HG03045 (cell line): ENCODE results near the gene CNTNAP2.
"Not testable (repeated sequence)": the region's sequence is repeated elsewhere in the genome, so short reads cannot be mapped to it uniquely, and the experiment has no call there.

ENCODE experiments used
- ATAC-seq: cut with Tn5 transposase; IDR thresholded peaks from one replicate; pipeline ENCODE4 v1.9.1; 2021; ENCODE audit warnings: mild to moderate bottlenecking, moderate library complexity; ENCODE audit not compliant: unreplicated experiment

CNTNAP2 gene

DNA sequence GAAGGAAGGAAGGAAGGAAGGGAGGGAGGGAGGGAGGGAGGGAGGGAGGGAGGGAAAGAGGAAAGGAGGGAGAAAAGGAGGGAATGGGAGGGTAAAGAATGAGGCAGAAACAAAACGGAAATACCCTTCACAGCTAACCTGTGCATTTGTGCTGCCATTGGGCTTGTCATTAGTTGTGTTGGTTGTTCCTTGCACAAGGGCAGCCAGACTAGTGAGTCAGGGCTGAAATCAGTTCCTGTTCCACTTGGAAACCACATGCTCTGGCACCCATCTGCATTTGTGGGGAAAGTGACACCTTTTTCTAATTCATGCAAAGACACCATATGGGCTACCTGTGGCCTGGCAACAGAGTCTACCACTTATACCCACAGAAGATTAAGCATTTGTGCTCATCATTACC lies 1469.9 kb downstream of the CNTNAP2 start:
- no peak for ATAC-seq

GRCh38 chr7:147593271-147594057 lies 1476.9 kb downstream of the CNTNAP2 start:
- ATAC-seq, result no peak

- ATAC-seq, result no peak
Observed at GRCh38 chr7:147595042-147595441, 1478.4 kb downstream of the CNTNAP2 start.

DNA sequence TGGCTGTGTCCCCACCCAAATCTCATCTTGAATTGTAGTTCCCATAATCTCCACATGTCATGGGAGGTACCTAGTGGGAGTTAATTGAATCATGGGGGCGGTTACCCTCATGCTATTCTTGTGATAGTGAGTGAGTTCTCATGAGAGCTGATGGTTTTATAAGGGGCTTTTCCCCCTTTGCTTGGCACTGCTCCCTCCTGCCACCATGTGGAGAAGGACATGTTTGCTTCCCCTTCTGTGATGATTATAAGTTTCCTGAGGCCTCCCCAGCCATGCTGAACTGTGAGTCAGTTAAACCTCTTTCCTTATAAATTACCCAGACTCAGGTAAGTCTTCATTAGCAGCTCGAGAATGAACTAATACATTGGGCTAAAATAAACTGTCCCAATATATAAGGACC lies 1482.1 kb downstream of the CNTNAP2 start:
- ATAC-seq, result not testable (repeated sequence)

DNA sequence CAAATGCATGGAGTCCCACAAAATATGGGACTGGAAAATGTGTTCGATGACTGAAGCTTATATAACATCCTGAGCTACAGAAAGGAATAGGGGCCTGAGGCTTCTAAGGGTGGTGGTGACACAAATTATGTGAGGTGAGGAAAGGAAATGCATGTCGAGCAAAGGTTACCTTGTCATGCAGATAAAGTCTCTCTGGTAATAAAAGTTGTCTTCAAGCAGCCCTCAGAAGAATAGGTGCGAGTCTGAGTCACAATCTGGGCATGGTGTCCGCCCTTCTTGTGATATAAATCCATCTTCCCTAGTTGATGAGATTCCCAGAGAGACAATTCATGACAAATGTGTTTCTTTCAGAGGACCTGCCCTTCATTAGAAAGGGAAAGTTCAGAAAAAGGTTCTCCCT lies 1488.7 kb downstream of the CNTNAP2 start:
- ATAC-seq, result no peak

- ATAC-seq, result no peak
Observed at GRCh38 chr7:147607157-147607800, 1490.7 kb downstream of the CNTNAP2 start.

DNA sequence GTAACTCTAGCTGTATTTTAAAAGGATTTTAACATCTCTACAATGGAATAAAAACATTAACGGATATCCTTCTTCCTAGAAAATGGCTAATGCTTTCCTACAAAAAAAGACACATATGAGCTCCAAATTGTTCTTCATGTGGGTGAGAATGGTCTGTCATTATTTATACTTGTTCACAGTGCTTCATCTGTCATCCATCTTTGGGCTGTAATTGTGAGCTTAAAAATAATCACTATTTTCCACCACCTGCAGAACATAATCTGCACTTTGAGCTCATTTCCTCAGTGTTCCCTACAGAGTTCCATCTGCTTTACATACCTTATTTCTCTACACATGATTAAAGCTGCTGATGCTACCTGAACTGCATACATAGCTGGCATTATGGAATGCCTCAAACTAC lies 1494.8 kb downstream of the CNTNAP2 start:
- no peak for ATAC-seq

DNA sequence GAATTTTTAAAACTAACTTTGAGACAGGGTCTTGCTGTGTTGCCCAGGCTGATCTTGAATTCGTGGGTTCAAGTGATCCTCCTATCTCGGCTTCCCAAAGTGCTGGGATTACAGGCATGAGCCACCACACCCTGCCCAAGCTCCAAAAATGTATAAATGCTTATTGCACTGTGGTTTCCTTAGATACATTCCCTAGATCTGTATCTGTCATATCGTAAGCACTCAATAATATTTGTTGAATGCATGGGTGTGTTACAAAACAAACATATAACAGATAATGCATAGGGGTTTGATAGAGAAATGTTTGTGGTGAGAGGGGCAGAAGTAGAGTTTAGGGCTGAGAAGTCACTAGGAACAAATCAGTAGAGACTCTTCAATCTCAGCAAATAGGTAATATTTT lies 1518.7 kb downstream of the CNTNAP2 start:
- ATAC-seq, result no peak

DNA sequence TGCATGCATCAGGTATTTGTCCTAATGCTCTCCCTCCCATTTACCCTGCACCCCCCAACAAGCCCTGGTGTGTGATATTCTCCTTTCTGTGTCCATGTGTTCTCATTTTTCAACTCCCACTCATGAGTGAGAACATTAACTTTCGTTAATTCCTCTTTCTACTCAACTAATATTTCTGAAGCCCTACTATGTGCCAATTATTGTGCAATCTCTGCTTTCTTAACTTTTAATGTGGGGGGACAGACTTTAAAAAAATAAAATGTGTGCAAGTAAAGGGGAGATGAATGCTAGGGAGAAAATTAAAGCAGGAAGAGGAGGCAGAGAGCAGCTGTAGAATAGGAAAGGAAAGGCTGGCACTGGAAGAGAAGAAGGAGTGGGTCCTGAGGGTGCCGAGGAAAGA lies 1520.0 kb downstream of the CNTNAP2 start:
- ATAC-seq, result no peak

- ATAC-seq, result no peak
Observed at GRCh38 chr7:147638566-147638965, 1522.0 kb downstream of the CNTNAP2 start.

DNA sequence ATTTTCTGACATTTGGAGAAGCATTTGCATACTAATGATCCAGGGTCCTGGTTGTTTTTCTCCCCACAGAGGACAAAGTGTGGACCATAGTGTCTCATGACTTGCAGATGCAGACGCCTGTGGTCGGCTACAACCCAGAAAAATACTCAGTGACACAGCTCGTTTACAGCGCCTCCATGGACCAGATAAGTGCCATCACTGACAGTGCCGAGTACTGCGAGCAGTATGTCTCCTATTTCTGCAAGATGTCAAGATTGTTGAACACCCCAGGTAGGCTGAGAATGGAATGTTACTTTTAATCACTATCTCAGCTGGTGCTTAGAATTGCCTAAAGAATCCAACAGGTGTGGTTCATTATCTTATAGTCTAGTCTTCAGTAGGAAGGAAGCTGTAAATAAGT lies 1522.4 kb downstream of the CNTNAP2 start:
- no peak for ATAC-seq

DNA sequence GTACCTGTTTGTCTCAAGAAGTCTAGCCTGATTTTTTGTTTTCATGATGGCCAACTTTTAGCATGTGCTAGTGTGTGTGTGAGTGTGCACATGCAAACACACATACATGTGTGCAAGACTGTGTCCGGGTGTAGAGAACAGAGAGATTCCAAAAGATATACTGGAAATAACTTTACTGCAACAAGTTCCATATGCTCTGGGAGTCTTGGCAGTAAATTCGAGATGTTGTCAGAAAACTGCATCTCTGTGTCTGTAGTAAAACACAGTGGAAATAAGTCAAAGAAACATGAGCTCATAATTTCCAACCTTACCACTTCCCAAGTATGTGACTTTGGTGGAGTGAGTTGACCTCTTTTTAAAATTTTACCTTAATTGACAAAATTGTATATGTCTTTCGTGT lies 1523.2 kb downstream of the CNTNAP2 start:
- no peak for ATAC-seq

GRCh38 chr7:147640821-147641220 lies 1524.2 kb downstream of the CNTNAP2 start:
- no peak for ATAC-seq

DNA sequence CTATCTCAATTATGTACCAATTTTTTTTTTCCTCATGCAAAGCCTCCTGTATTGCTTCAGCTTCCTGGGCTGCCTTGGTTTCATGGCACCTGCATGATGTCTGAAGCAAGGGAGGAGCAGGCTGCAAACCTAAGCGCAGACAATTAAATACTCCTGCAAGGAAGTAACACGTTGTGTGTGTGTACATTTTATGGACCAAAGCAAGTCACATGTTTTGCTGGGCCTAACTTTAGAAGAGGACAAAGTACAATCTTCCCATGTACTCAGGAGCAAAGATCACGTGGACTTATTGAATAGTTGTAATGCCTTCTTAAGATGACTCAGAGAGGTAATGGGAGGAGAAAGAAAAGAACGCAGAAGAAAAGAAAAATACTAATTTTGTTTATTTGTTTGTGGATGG lies 1530.0 kb downstream of the CNTNAP2 start:
- ATAC-seq, result no peak

- ATAC-seq, result no peak
Observed at GRCh38 chr7:147650991-147651390, 1534.4 kb downstream of the CNTNAP2 start.

DNA sequence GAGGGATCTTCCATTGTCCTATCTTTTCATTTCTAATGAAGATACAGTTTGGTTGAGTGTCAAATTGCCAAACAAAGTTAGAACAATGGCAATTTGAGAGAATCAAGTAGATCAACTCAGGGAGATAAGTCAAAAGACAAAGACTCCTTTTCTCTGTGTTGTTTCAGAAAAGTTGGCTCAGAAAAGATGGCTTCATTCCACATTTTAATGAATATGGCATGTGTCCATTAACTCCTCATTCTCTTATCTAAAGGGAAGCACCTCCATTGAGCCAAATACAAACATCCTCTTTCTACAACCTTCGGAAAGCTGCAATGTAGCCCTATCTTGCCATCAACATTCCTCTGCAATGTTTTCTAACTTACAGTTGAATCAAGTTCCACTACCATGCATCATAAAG lies 1535.0 kb downstream of the CNTNAP2 start:
- no peak for ATAC-seq

DNA sequence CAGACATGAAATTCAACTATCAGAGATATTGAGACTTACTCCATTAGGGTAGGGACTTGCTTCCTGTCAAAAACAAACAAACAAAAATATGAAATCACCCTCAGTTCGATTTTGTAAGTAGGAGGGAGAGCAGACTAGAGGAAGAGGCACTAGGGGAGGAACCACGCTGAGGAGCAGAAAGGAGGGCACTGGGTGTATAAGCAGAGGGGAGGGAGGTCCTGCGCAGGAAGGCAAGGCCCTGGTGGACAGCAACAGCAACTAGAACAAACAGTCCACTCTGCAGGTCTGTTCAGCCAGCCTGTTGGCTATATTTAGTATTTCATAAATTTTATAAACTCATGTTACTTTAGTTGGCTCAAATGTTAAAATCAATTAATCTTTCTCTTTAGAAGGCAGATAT lies 1536.9 kb downstream of the CNTNAP2 start:
- no peak for ATAC-seq

DNA sequence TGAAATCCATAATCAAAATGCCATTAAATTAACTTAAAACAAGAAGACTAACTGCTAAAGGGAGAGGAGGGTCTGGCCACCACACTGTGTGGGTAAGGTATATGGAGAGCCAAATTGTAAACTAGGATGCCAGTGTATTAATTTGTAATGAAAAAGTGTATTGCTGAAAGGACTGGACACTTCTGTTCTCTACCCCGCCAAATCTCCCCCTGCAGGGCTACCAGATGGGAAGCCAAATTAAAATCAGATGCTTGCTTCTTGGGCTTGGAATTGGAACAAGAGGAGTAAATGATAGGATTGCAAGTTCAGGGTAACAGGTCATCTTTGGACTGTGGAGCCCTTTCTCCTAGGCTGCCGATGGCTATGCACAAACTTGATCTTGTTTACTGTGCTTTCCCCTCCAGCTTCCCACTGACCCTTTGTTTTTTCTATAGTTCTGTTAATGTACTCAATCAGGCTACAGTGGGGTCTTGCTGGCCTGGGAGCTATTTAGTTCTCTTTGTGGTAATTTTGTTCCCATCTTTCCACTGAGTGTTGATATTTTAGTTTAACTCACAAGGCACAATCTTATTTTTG lies 1541.9 kb downstream of the CNTNAP2 start:
- no peak for ATAC-seq

DNA sequence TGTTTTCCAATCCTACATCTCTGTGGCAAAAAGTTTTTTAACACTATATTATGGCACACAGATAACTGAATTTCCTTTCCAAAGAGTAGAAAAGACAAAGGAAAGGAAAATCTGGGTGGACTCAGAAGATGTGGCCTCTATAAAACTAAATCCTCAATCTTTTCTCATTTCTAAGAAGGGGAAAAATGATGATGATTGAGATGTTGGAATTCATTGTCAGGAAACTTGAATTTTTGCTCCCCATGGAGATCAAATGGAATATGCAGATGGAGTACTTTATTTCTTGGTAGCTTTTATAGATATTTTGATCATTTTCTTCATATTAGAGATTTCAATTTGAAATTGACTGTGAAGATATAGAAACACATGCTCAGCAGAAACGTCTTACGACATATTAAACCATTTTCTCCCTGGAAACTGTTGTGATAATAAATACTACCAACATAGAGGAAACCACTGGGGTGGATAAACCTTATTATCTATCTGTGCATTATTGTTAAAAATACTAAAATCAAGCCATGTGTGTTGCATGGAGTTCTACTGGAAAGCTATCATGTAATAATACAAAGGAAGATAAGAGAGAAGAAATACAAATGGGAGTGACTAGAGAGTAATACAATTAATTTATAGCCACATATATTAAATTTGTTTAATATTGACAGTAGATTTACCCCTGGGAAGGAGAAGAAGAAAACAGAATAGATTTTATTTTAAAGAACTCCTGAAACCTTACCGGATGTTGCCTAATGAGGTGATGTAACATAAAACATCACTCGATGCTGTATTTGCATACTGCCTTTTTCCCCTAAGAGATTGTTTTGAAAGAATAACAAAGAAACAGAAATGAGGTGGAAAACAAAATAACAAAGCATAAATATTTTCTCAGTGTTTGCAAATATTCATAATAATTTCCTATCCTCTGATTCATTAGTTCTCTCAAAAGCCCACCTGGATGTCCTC lies 1542.7 kb downstream of the CNTNAP2 start:
- no peak for ATAC-seq

- no peak for ATAC-seq
Observed at GRCh38 chr7:147664541-147664940, 1547.9 kb downstream of the CNTNAP2 start.

GRCh38 chr7:147670759-147671158 lies 1554.2 kb downstream of the CNTNAP2 start:
- no peak for ATAC-seq
